ENCODE data around the gene TSHZ2. TPM values are rescaled to one million over a fixed set of nuclear protein-coding genes. Genes with fewer than 3 reads are reported as not detected.

TSHZ2 gene
- total RNA-seq, 2 experiments from 2014 or later, result 0.38 to 0.54 TPM

DNA sequence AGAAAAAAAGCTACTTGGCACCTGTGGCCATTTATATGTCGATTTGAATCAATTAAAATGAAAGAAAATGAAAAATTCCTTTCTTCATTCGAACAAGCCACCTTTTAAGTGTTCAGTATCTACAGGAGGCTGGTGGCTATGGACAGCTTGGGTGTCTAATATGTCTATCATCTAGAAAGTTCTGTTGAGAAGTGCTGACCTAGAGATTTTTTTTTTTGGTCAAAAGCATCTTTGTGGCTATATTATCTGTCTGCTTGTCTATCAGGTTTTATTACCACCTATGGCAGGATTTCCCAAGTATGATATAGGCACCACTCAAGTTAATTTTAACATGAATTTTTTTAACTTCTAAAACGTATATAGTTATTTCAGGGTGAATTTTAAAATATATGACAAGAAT, 250.8 kb downstream of the TSHZ2 start:
- Mint-ChIP-seq H3K27ac (no peak overlapping the region), H3K4me1 (ENCODE audit: low read depth) (peaks cover 5% of the 10 kb centered on the region), H3K36me3 (ENCODE audit: low read depth) (no peaks in the 10 kb centered on the region), H3K4me3 (no peak overlapping the region), H3K9me3 (peaks cover 5% of the 10 kb centered on the region), H3K27me3 (no peaks in the 10 kb centered on the region)
- TF ChIP-seq, protein P1, sequence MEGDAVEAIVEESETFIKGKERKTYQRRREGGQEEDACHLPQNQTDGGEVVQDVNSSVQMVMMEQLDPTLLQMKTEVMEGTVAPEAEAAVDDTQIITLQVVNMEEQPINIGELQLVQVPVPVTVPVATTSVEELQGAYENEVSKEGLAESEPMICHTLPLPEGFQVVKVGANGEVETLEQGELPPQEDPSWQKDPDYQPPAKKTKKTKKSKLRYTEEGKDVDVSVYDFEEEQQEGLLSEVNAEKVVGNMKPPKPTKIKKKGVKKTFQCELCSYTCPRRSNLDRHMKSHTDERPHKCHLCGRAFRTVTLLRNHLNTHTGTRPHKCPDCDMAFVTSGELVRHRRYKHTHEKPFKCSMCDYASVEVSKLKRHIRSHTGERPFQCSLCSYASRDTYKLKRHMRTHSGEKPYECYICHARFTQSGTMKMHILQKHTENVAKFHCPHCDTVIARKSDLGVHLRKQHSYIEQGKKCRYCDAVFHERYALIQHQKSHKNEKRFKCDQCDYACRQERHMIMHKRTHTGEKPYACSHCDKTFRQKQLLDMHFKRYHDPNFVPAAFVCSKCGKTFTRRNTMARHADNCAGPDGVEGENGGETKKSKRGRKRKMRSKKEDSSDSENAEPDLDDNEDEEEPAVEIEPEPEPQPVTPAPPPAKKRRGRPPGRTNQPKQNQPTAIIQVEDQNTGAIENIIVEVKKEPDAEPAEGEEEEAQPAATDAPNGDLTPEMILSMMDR (IDR thresholded peaks at IDR 0.05), result no peak
- no peak for DNase-seq
- CTCF ChIA-PET, result interaction anchor here (5.7 kb wide), 1 partner anchor 14 kb away, joined by 23 read pairs; no protein-coding TSS in a partner anchor
- POLR2A ChIA-PET, result no interaction called here
- intact Hi-C loops (cut with micrococcal nuclease), result no loop called here
- no peak for ATAC-seq

- no peaks in the 10 kb centered on the region for H3K36me3 Mint-ChIP-seq (ENCODE audit: low read depth)
- no peaks in the 10 kb centered on the region for H3K27me3 Mint-ChIP-seq
- POLR2A ChIA-PET, result no interaction called here
- no peak overlapping the region for H3K27ac Mint-ChIP-seq
- H3K9me3 Mint-ChIP-seq, result peaks cover 5% of the 10 kb centered on the region
- ATAC-seq (no peak), DNase-seq (no peak)
- CTCF ChIA-PET, result interaction anchor here (5.7 kb wide), 1 partner anchor 15 kb away, joined by 23 read pairs; no protein-coding TSS in a partner anchor
- intact Hi-C loops (cut with micrococcal nuclease), result no loop called here
- H3K4me3 Mint-ChIP-seq, result no peak overlapping the region
- peaks cover 5% of the 10 kb centered on the region for H3K4me1 Mint-ChIP-seq (ENCODE audit: low read depth)
- TF ChIP-seq, protein P1 (IDR thresholded peaks at IDR 0.05), result no peak
Observed at GRCh38 chr20:53223626-53224172, 251.5 kb downstream of the TSHZ2 start.

- DNase-seq (no peak), ATAC-seq (no peak)
- POLR2A ChIA-PET, result no interaction called here
- Mint-ChIP-seq H3K36me3 (ENCODE audit: low read depth) (no peaks in the 10 kb centered on the region), H3K27ac (no peak overlapping the region), H3K4me1 (ENCODE audit: low read depth) (peaks cover 5% of the 10 kb centered on the region), H3K27me3 (peaks cover 4% of the 10 kb centered on the region), H3K9me3 (peaks cover 5% of the 10 kb centered on the region), H3K4me3 (no peak overlapping the region)
- intact Hi-C loops (cut with micrococcal nuclease), result no loop called here
- CTCF ChIA-PET, result no interaction called here
- TF ChIP-seq, protein P1 (IDR thresholded peaks at IDR 0.05), result no peak
Observed at GRCh38 chr20:53224851-53225250, 252.7 kb downstream of the TSHZ2 start.

DNA sequence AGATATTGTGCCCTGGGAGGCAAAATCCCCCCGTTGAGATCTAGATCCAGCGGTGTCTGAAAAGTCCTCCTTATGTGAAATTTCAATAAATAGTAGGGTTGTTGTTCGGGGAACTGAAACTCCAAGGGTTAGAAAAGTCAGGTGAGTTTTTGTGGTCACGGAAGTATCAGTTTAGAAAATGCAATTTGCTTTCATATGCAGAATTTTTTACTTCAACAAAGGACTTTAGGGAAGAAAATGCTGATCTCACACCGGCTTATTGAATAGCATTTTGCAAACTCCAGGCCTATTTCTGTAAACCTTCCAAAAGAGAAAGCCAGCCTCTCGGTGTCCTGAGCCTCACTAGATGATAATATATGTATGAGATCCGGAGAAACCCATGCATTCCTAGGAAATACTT, 254.7 kb downstream of the TSHZ2 start:
- CTCF ChIA-PET, result interaction anchor here (1.8 kb wide), 1 partner anchor 10 kb away, joined by 4 read pairs; no protein-coding TSS in a partner anchor
- H3K4me3 Mint-ChIP-seq, result no peak overlapping the region
- H3K4me1 Mint-ChIP-seq (ENCODE audit: low read depth), result no peaks in the 10 kb centered on the region
- no peak for ATAC-seq
- H3K27me3 Mint-ChIP-seq, result peaks cover 6% of the 10 kb centered on the region
- TF ChIP-seq, protein P1 (IDR thresholded peaks at IDR 0.05), result no peak
- H3K27ac Mint-ChIP-seq, result no peak overlapping the region
- no peaks in the 10 kb centered on the region for H3K36me3 Mint-ChIP-seq (ENCODE audit: low read depth)
- intact Hi-C loops (cut with micrococcal nuclease), result no loop called here
- DNase-seq, result no peak
- POLR2A ChIA-PET, result no interaction called here
- no peaks in the 10 kb centered on the region for H3K9me3 Mint-ChIP-seq

DNA sequence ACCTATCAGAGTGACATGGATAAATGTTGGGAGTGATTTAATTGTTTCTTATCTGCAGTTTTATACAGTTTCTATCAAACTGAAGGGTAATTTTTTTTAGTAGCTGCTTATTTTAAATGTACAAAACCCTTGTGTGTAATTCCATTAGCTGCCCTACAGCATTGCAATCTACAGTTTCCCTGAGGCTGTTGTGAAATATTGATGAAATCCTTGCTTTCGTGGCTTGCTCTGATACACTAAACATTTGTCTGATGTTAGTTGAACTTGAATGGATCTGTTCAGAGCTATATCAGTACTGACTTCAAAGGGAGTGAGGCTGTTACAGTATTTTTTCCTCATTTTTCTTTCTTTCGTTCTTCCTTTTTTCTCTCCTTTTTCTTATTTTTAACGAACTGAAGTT, 255.4 kb downstream of the TSHZ2 start:
- DNase-seq (no peak), ATAC-seq (no peak)
- POLR2A ChIA-PET, result no interaction called here
- Mint-ChIP-seq H3K4me1 (ENCODE audit: low read depth) (no peaks in the 10 kb centered on the region), H3K27ac (no peak overlapping the region), H3K9me3 (no peaks in the 10 kb centered on the region), H3K27me3 (peaks cover 6% of the 10 kb centered on the region), H3K4me3 (no peak overlapping the region), H3K36me3 (ENCODE audit: low read depth) (no peaks in the 10 kb centered on the region)
- CTCF ChIA-PET, result interaction anchor here (1.8 kb wide), 1 partner anchor 11 kb away, joined by 4 read pairs; no protein-coding TSS in a partner anchor
- intact Hi-C loops (cut with micrococcal nuclease), result no loop called here
- TF ChIP-seq, protein P1 (IDR thresholded peaks at IDR 0.05), result no peak
